Measurements from ENCODE around the gene RPS14.

Gene RPS14

DNA sequence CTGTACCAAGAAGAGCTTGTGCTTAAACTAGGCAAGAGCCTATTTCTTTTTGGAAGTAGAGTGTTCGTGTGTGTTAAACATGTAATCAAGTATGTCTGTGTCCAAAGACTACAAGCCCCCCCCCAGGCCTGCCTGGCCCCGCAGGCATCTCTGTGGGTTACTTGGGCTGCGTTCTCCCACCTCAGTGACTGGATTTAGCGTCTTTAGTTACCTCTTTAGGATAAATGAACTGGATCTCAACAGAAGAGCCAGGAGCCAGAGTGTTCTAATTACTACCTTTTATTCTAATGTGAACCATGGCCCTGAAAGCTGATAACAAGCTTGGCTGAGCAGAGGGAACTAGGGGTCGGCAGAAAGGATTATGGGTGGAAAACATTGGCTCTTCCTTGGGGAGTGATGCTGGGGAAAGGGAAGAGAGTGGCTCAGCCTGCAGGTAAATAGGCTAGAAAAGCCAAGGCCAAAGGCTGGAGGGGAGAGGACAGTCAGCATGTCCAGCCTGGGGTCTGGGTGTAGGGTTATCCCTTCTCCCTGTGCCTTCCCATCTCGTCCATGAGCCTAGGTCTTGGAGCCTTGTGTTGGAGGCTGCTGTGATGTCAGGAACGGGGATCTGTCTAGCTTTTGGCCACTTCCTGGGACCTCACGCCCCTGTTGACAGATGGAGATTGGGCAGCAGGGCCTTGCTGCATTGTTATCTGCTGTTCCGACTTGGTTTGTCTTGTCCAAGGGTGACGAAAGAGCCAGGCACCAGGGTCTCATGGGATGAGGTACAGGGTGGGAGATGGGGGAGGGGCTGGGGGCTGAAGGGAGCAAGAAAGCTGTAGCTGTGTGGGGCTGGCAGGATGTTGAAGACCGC lies 47.9 kb downstream of the RPS14 start:
- no peak for FAIRE-seq
- DNase-seq (ENCODE audit: low spot score): no peak

GRCh38 chr5:150401076-150401375 lies 48.5 kb downstream of the RPS14 start:
- DNase-seq (ENCODE audit: low spot score) (no peak), FAIRE-seq (no peak)

DNA sequence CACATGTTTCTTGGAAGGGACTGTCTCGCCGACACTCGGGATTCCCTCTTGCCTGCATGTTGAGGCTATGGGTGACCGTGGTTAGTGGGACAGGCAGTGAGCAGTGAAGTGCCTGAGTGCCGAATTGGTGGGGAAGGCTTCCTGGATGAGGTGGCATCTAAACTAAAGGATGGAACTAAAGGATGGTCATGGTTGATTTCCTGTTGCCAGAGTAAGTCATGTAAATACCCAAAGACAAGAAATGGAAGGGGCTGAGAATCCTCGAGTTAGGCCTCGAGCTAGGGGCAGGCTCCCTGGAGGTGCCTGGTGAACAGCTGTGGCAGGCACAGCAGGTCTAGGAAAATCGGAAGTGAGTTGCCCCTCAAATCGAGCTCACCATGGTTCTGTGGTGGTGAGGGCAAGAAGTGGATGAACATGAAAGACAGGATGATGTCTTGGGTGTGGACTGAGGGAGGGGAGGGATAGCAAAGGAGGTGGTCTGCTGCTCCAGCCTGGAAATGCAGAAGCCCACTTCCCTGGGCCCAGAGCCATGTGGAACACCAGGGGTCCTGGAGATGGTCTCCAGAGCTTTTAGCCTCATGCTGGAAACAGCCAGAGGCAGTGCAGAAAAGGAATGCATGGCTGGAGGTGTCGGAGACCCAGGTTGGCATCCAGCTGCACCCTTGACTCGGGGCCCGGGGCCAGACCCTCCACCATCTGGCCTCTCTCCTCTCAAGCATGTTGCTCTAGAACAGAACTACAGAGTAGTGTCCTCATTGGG lies 49.0 kb downstream of the RPS14 start:
- FAIRE-seq (no peak), DNase-seq (ENCODE audit: low spot score) (no peak)

- FAIRE-seq: no peak
- DNase-seq (ENCODE audit: low spot score): no peak
These were observed 49.9 kb downstream of the RPS14 start for GRCh38 chr5:150399524-150400211.

DNA sequence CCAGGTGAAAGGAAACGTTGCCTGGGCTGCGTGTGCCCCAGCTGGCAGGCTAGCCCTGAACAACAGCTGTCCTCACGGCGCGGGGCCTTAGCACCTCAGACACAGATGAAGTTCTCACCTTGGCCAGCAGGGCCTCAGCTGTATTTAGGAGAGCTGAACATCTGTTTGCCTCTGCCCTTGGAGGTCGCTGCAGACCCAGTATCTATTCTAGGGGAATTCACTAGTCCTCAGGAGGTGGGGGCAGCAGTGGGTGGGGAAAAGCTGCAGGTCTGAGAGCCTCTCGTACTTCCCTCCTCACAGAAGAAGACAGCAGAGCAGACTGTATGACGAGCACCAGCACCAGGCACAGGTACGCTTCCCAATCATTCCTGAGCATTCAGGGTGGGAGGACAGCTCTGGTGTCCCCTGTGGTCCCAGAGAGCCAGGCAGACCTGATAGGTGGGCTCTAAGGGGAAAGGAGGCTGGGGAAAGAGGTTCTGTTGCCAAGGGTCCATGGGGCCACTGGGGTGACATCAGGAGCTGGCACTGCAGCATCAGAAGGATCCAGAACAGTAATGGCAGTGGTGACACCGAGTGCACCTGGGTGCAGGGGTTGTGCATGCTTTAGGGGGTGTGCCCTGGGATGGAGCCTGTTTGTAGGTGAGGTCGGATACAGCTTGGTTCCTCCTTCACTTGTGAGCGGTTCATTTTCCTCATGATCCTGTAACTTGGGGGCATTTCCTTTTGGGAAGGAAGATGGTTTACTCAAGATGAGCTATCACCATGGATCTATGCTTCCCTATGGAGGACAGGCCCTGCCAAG lies 50.6 kb downstream of the RPS14 start:
- DNase-seq (ENCODE audit: low spot score): no peak
- FAIRE-seq: no peak

GRCh38 chr5:150397782-150398721 lies 51.5 kb downstream of the RPS14 start:
- DNase-seq (ENCODE audit: low spot score) (no peak), FAIRE-seq (no peak)

DNA sequence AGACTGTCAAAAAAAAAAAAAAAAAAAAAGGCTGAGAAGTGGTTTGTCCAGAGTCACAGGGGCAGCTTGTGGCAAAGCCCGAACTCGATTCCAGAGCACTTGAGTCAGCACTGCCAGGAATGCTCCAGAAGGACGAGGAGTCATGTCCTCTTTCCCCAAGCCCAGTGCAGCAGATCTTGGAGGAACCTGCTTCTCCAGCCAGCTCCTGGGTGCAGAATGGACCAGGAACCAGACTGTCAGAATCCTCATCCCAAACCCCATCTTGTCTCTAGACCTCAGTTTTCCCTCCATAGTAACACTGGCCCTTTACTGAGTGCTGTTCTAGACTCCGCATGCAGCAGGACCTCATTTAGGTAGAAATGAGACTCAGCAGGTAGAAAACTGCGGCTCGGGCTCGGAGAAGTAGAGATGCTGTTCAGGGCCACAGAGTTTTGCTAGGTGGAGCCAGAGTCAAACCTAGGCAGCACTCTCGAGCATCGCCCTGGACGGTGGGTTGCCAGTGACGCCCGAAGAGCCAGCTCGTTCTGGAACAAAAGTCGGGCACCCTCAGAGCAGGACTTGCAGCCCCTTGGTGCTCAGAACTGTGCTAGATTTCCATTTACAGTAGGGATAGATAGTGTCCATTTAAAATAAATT lies 52.3 kb downstream of the RPS14 start:
- DNase-seq (ENCODE audit: low spot score): no peak
- FAIRE-seq: no peak

DNA sequence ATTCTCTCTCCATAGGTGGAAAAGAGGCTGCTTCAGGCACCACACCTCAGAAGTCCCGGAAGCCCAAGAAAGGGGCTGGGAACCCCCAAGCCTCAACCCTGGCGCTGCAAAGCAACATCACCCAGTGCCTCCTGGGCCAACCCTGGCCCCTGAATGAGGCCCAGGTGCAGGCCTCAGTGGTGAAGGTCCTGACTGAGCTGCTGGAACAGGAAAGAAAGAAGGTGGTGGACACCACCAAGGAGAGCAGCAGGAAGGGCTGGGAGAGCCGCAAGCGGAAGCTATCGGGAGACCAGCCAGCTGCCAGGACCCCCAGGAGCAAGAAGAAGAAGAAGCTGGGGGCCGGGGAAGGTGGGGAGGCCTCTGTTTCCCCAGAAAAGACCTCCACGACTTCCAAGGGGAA lies 53.3 kb downstream of the RPS14 start:
- FAIRE-seq (no peak), DNase-seq (ENCODE audit: low spot score) (no peak)

GRCh38 chr5:150395688-150395975 lies 53.9 kb downstream of the RPS14 start:
- no peak for FAIRE-seq
- no peak for DNase-seq (ENCODE audit: low spot score)

DNA sequence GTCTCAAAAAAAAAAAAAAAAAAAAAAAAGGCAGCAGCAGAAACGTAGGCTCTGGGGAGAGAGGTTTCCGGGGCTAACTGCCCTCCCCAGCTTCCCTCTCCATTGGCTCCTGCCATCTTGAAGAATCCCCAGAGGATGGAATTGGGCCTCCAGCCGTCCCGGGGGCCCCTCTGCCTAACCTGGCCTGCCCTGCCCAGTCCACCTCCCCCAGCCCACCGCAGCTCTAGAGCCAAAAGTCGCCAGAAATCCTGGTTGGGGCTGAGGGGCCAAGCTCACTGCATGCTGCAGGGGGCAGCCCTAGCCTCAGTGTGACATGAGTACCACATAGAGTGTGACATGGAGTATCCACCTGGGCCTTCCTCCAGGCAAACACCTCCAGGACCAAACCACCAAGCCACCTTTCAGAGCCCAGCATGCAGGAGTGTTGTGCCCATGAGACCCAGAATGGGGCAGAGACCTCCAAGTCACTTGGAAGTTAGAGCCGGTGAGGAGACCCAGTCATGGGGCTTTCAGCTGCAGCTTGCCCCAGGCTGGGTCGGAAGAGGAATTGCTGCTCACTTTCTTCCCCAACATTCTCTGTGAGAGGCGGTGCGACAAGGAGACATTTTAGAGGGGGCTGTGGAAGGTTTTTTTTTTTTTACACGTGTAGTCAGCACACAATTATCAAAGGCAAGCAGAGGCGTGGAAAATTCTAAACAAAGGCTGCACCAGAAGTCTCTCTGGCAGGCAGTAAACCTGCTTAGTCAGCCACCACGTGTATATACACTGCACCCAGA lies 54.4 kb downstream of the RPS14 start:
- FAIRE-seq (no peak), DNase-seq (ENCODE audit: low spot score) (no peak)

GRCh38 chr5:150394131-150394530 lies 55.4 kb downstream of the RPS14 start:
- DNase-seq (ENCODE audit: low spot score) (peak; percentile 52), FAIRE-seq (no peak)

- FAIRE-seq: no peak
These were observed 56.4 kb downstream of the RPS14 start for GRCh38 chr5:150393096-150393645.

DNA sequence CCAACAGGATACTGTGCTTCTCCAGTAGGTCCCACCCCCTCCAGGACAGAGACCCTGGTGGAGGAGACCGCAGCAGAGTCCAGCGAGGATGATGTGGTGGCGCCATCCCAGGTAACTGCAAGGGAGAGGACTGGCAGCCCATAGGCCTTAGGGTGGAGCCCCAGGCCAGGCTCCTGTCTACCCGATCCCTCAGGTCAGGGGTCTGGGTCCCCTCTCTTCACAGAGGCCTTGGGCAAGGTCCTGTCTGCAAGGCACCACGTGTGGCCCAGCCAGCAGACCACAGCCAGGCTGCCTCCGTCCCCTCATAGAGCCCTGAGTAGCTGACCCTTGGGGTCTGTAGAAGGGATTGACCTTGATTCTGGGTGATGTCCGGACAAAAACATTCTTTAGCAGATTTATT lies 56.9 kb downstream of the RPS14 start:
- no peak for DNase-seq (ENCODE audit: low spot score)
- no peak for FAIRE-seq

More at GRCh38 chr5:150393096-150393645, 56.4 kb downstream of the RPS14 start:
- DNase-seq (ENCODE audit: low spot score): no peak
